GM20431 (cell line): Measurements from ENCODE around the gene CBLC.
"Not testable (repeated sequence)": the region's sequence is repeated elsewhere in the genome, so short reads cannot be mapped to it uniquely, and the experiment has no call there.

ENCODE experiments used
- in situ Hi-C: fragments of 300-500 bp; cut with MseI, MboI; formaldehyde crosslinking; loops from one replicate; pipeline ENCODE4 v1.15.0; 2020; ENCODE audit warnings: low sequenced_read_pairs; ENCODE audit not compliant: unreplicated experiment

The CBLC gene

GRCh38 chr19:44759083-44759804 lies 18.4 kb upstream of the CBLC start:
- in situ Hi-C loops: no loop called here

GRCh38 chr19:44762038-44762437 lies 15.7 kb upstream of the CBLC start:
- in situ Hi-C loops: no loop called here

- in situ Hi-C loops: no loop called here
Measured at GRCh38 chr19:44765033-44765948, 12.4 kb upstream of the CBLC start.

DNA sequence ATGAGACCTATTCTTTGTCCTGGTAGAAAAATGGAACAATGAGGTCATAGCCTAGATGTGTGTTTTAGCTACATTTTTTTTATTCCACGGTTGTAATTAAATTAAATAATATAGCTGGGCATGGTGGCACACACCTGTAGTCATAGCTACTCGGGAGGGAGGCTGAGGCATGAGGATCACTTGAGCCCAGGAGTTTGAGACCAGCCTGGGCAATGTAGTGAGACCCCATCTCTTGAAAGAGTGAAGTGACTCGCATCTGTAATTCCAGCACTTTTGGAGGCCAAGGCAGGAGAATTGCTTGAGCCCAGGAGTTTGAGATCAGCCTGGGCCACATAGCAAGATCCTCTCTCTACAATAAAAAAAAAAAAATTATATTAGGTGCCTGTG lies 11.7 kb upstream of the CBLC start:
- in situ Hi-C loops: no loop called here

DNA sequence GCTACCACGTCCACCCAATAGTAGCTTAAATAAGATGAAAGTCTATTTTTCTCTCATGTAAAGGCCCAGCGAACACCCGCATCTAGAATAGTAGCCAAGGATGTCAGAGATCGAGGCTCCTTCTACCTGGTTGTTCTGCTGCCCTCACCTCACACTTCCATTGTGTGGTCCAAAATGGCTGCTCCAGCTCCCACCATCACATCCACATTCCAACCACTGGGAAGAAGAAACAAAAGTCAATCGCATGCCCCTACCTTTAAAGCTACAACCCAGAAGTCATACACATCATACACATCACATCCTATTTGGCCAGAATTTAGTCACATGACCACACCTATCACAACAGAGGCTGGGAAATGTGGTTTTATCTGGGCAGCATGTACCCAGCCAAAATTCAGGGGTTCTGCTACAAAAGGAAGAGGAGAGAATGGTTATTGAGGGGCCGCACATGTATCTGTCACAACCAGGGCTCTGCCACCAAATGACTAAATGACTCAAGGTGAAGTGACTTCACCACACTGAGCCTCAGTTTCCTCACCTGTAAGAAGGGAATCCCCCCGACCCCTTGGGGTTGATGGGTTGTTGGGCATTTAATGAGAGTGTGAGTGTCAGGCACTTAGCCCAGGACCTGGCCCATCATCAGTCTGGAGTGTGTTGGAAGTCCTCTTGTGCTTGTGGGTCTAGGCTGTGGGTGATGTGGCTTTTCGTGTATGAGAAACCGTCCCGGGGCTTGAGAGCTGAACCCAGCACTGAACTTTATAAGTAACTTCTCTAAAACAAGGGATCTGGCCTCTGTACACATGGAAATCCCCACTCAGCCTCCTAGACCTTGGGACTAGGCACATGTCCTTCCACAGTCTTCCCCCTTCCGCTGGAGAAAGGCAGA lies 10.2 kb upstream of the CBLC start:
- in situ Hi-C loops: no loop called here

GRCh38 chr19:44770550-44771257 lies 7.0 kb upstream of the CBLC start:
- in situ Hi-C loops: loop anchor here (10.0 kb wide), 1 partner anchor 46 kb away; no protein-coding TSS in a partner anchor

DNA sequence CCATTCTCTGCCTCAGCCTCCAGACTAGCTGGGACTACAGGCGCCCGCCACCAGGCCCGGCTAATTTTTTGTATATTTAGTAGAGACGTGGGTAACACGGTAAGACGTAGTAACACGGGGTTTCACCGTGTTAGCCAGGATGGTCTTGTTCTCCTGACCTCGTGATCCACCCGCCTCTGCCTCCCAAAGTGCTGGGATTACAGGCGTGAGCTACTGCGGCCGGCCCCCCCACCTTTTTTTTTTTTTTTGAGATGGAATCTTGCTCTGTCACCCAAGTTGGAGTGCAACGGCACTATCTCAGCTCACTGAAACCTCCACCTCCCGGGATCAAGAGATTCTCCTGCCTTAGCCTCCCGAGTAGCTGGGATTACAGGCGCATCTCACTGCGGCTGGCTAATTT lies 5.5 kb upstream of the CBLC start:
- in situ Hi-C loops: loop anchor here (10.0 kb wide), 1 partner anchor 47 kb away; no protein-coding TSS in a partner anchor

DNA sequence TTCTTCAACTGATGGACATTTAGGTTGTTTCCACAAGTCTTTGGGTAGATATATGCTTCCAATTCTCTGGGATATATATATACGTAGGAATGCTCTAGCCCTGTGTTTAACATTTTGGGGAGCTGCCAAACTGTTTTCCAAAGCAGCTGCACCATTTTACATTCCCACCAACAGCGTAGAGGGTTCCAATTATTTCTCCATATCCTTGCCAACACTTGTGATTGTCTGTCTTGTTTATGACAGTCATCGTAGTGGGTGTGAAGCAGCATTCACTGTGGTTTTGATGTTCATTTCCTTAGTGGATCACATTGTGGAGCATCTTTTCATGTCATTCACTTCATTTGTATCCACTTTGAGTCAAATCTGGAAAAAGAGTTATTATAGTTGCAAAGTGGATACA lies 4.7 kb upstream of the CBLC start:
- in situ Hi-C loops: loop anchor here (10.0 kb wide), 1 partner anchor 48 kb away; no protein-coding TSS in a partner anchor

DNA sequence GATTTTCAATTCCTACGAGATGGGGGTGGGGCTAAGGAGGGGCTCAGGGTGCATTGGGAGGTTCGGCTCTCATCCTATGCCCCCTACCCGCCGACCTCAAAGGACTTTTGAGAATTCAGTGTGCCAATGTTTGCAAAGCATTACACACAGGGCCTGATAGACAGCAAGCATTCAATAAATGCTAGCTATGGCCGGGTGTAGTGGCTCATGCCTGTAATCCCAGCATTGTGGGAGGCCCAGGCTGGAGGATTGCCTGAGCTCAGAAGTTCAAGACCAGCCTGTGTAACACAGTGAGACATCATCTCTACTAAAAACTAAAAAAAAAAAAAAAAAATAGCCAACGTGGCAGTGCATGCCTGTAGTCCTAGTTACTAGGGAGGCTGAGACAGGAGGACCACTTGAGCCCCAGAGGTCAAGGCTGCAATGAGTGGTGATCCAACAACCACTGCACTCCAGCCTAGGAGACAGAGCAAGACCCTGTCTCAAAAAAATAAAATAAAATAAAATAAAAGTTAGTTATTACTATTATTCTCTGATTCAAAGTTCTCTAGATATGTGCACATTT lies 1.9 kb upstream of the CBLC start:
- in situ Hi-C loops: loop anchor here (10.0 kb wide), 1 partner anchor 51 kb away; no protein-coding TSS in a partner anchor

DNA sequence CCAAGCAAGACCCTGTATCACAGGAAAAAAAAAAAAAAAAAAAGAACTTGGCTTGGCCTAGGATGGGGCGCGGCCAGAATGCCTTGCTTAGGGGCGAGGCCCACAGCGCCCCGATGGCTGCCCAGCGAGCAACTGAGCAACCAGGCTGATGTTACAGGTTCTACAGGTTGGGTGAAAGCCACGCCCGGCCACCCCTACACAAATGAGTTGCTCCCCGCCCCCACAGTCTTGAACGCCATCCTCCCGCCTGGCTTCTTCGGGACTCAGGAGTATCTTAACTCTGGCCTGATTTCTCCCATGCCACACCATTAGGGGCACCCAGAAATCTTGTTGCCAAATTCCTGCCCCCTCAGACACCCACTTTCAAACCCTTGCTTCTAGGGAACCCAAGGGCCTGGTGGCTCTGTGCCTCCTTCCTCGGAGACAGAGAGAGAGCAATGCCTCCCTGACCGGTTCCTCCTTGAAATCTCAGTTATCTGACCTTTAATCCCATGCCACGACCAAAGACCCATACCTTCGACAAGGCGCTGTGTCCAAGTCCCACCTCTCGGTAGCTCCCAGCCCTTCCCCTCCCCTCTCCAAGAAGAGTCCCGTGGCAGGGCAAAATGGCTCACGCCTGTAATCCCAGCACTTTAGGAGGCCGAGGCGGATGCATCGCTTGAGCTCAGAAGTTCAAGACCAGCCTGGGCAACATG lies 1.1 kb upstream of the CBLC start:
- in situ Hi-C loops: loop anchor here (10.0 kb wide), 1 partner anchor 52 kb away; no protein-coding TSS in a partner anchor

DNA sequence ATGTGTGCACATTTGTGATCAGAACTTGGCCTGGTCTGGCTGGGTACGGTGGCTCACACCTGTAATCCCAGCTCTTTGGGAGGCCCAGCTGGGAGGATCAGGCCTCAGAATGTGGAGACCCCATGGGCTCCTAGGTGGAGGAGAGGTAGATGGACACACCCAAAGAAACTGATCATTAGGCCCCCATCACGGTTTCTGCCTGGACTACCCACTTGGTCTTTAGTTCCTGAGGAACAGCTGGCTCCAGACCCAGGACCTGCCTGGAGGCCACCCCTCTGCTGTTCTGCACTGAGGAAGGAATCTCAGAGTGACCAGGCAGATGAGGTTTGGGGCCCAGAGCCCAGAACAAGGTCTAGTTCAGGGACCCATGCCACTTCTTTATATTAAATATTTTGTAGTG lies 1.5 kb downstream of the CBLC start:
- in situ Hi-C loops: loop anchor here (10.0 kb wide), 1 partner anchor 54 kb away; no protein-coding TSS in a partner anchor

- in situ Hi-C loops: not testable (repeated sequence)
Measured at GRCh38 chr19:44781694-44782093, 4.0 kb downstream of the CBLC start.

GRCh38 chr19:44782729-44783128 lies 5.0 kb downstream of the CBLC start:
- in situ Hi-C loops: no loop called here

- in situ Hi-C loops: no loop called here
Measured at GRCh38 chr19:44783545-44783944, 5.9 kb downstream of the CBLC start.

DNA sequence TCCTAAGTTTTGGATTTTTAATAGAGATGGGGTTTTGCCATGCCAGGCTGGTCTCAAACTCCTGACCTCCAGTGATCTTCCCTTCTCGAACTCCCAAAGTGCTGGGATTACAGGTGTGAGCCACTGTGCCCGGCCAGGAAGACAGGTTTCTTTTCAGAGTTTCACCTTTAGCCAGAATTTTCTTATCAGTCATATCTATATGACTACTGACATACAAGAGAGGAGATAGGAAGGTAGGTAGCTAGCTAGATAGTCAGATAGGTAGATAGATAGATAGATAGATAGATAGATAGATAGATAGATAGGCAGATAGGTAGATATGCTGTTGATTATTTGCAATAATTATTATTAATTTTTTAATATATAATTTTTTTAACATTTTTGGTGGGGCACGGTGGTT lies 7.6 kb downstream of the CBLC start:
- in situ Hi-C loops: no loop called here

DNA sequence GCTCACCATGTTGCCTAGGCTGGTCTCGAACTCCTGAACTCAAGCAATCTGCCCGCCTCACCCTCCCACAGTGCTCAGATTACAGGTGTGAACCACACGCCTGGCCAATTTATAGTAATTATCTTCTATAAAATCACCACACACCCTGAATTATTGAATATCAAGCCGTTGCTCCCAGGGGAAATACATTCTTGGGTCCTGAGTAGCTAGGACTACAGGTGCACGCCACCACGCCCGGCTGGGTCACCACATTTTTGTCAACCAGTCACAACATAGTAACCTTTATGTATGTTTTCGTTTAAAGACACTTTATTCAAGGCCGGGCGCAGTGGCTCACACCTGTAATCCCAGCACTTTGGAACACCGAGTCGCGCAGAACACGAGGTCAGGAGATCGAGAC lies 8.3 kb downstream of the CBLC start:
- in situ Hi-C loops: no loop called here

- in situ Hi-C loops: no loop called here
Measured at GRCh38 chr19:44788971-44789370, 11.3 kb downstream of the CBLC start.

DNA sequence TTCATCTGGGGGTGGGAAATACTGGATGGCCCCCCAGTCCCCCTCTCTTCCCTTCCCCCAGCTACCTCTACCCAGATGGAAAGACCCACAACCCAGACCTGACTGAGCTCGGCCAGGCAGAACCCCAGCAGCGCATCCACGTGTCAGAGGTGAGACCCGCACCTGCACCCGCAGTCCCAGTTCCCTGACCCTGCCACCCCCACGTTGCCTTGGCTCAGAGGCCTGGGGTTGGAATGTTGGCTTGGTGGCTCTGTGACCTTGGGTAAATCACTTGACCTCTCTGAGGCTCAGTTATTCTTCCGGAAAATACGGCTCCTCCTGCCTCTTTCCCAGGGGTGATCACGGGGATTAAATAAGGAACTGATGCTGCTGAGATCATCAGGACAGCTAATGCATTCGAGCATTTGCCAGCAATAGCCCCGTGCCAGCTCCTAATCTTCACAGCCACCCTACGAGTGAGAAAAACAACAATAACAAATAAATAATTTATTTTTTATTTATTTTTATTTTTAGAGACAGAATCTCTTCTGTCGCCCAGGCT lies 12.3 kb downstream of the CBLC start:
- in situ Hi-C loops: no loop called here
